ENCODE measurements around the gene DNM3.

DNM3 gene

DNA sequence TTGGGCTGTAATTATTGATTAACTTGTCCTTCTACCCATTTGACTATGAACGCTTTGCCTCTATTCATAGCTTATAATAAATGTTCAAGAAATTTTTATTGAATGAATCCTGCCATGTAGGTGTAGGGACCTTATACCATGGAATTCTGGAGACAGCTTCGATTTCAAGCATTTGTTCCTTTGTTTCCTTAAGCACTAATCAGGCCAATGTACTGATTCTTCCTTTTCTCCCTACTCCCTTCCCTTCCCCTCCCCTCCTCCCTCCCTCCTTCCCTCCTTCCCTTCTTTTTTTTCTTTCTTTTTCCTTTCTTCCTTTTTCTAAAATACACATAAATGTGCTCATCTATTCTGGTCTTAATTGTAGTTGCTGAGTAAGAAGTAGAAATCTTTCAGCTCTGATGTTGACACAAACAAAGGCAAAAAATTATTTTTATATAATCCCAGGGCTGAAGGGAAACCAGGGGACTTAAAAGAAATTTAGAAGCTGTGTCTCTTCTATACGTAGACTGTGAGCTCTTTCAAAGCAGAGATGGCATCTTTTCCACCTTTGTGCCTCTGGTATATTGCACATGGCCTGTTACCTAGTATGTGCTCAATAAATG is 24.9 kb upstream of the DNM3 start:
- no peak overlapping the region for H3K4me3 ChIP-seq (ENCODE audit: low read length)
- TF ChIP-seq, protein P1, sequence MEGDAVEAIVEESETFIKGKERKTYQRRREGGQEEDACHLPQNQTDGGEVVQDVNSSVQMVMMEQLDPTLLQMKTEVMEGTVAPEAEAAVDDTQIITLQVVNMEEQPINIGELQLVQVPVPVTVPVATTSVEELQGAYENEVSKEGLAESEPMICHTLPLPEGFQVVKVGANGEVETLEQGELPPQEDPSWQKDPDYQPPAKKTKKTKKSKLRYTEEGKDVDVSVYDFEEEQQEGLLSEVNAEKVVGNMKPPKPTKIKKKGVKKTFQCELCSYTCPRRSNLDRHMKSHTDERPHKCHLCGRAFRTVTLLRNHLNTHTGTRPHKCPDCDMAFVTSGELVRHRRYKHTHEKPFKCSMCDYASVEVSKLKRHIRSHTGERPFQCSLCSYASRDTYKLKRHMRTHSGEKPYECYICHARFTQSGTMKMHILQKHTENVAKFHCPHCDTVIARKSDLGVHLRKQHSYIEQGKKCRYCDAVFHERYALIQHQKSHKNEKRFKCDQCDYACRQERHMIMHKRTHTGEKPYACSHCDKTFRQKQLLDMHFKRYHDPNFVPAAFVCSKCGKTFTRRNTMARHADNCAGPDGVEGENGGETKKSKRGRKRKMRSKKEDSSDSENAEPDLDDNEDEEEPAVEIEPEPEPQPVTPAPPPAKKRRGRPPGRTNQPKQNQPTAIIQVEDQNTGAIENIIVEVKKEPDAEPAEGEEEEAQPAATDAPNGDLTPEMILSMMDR (IDR thresholded peaks at IDR 0.05; ENCODE audit: insufficient read depth, low read depth, low read length, missing control alignments) = no peak
- DNase-seq (ENCODE audit: low read depth) = no peak

DNA sequence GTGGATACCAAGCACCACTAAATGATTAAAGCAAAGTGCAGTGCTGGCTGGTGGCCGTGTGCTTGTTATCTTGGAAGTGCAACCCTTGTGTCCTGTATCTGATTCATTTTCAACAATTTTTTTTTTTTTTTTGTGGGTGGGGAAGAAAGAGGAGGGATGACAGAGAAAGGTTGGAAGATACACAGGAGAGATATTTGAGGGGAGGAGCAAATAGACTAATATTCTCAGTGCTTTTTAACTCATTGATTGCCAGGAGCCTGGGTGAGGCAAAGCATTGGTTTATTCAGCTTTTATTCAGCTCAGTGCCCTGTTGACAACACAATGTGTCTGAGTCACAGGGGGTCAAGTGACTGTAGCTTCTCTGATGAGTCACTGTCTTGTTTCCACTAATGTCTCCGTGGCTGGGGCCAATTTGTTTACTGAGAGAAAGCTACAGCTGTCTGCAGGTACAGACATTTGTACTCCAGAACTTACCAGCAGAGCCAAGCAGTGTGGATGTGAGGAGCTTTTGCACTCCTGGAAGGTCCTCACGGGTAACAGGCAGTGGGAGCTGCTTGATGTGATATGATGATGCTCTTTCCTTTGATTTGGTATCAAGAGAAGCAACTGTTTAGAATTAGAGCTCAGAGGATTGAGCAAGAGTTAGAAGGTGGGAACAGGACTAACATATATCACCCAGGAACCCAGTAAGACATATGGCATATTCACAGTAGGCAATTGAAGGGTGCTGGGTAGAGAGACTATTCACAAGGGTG is 23.6 kb upstream of the DNM3 start:
- peak; percentile 95 for DNase-seq (ENCODE audit: low read depth)
- no peak overlapping the region for H3K4me3 ChIP-seq (ENCODE audit: low read length)
- TF ChIP-seq, protein P1 (IDR thresholded peaks at IDR 0.05; ENCODE audit: insufficient read depth, low read depth, low read length, missing control alignments) = no peak

DNA sequence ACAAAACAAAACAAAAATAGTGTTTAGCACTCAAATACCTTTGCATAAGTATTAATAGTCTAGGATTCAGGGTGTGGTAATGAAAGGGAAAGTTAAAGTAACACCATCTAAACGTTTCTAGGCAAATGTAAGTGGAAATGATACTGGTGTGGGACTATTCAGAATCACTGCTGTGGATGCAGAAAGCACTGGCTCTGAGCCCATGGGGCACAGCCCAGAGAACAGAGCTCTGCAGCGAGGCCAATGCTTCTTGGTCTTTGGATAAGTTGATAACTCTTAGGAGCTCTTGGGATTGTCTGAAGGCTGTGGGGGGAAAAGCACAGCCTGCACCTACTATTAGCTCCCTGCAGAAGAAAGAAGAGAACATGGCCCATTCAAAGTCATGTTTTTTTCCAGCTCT is 21.4 kb upstream of the DNM3 start:
- DNase-seq (ENCODE audit: low read depth) = no peak
- TF ChIP-seq, protein P1 (IDR thresholded peaks at IDR 0.05; ENCODE audit: insufficient read depth, low read depth, low read length, missing control alignments) = no peak

DNA sequence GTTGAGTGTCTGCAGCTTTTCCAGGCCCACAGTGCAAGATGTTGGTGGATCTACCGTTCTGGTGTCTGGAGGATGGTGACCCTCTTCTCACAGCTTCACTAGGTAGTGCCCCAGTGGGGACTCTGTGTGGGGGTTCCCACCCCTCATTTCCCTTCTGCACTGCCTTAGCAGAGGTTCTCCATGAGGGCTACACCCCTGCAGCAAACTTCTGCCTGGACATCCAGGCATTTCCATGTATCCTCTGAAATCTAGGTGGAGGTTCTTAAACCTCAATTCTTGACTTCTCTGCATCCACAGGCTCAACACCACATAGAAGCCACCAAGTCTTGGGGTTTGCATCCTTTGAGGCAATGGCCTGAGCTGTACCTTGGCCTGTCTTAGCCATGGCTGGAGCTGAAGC is 14.3 kb upstream of the DNM3 start:
- DNase-seq (ENCODE audit: low read depth) = no peak
- TF ChIP-seq, protein P1 (IDR thresholded peaks at IDR 0.05; ENCODE audit: insufficient read depth, low read depth, low read length, missing control alignments) = no peak
- H3K4me3 ChIP-seq (ENCODE audit: low read length) = no peak overlapping the region

More for the DNA sequence above, 21.4 kb upstream of the DNM3 start:
- H3K4me3 ChIP-seq (ENCODE audit: low read length) = no peak overlapping the region

DNA sequence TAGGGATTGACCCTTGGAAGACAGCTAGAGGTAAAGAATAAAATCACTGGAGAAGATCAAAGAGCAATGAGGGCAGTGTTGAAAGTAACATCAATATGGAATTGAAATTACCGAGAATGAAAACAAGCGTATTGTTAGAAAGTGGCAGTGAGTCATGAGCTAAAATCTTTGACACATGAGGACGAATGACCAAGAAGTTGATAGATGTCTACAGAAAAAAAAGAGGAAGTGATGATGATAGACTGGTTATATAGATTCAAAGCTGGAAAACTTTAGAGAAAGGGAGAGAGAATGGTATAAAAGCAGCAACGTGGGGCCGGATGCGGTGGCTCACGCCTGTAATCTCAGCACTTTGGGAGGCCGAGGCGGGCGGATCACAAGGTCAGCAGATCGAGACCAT is 12.5 kb upstream of the DNM3 start:
- no peak for DNase-seq (ENCODE audit: low read depth)
- TF ChIP-seq, protein P1 (IDR thresholded peaks at IDR 0.05; ENCODE audit: insufficient read depth, low read depth, low read length, missing control alignments) = no peak
- no peak overlapping the region for H3K4me3 ChIP-seq (ENCODE audit: low read length)

DNA sequence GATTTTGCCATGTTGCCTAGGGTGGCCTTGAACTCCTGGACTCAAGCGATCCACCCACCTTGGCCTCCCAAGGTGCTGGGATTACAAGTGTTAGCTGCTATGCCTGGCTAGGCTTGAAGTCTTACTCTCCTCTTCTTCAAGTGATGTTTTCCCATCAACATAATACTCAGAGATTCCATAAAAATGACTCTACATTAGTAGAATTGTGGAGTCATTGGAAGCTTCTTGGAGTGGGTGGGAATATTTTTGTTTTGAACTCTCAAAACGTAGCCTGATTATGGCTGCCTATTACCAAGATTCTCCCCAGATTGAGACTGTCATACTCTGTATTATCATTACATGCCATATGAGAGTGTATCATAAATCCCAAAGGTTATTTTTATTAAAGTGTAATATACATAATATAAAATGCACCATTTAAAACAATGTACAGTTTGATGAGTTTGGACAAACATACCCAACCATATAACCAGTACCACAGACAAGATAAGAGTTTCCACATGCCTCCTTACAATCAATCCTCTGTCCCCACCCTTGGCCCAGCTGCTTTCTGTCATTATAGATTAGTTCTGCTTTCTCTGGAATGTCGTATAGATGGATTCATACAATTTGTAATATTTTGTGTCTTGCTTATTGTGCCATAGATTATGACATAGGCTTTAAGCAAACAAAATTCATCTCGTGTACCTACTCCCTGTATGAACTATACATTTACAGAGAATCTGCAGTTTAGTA is 8.0 kb upstream of the DNM3 start:
- DNase-seq (ENCODE audit: low read depth) = no peak
- no peak overlapping the region for H3K4me3 ChIP-seq (ENCODE audit: low read length)
- TF ChIP-seq, protein P1 (IDR thresholded peaks at IDR 0.05; ENCODE audit: insufficient read depth, low read depth, low read length, missing control alignments) = no peak

Measured in epithelial cell of esophagus (primary cell).